Measurements from ENCODE around the gene PHF23.

The PHF23 gene

DNA sequence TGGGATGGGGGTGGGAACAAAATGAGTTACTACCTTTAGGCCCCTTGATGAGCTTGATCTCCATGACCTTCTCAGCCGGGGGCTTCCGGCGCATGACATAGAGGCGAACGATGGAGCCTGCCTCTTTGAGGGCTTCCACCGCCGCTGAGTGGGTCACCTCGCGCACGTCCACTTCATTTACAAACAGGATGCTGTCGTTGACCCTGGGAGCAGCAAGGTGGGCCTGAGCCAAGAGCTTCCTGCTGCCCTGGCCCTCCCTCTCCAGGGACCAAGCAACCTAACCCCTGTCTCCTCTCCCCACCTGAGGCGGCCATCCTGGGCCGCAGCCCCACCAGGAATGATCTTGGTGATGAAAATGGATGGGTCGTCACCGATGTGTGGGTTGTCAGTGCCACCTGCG lies 35.9 kb downstream of the PHF23 start:
- DNase-seq (ENCODE audit: low read depth) = no peak

DNA sequence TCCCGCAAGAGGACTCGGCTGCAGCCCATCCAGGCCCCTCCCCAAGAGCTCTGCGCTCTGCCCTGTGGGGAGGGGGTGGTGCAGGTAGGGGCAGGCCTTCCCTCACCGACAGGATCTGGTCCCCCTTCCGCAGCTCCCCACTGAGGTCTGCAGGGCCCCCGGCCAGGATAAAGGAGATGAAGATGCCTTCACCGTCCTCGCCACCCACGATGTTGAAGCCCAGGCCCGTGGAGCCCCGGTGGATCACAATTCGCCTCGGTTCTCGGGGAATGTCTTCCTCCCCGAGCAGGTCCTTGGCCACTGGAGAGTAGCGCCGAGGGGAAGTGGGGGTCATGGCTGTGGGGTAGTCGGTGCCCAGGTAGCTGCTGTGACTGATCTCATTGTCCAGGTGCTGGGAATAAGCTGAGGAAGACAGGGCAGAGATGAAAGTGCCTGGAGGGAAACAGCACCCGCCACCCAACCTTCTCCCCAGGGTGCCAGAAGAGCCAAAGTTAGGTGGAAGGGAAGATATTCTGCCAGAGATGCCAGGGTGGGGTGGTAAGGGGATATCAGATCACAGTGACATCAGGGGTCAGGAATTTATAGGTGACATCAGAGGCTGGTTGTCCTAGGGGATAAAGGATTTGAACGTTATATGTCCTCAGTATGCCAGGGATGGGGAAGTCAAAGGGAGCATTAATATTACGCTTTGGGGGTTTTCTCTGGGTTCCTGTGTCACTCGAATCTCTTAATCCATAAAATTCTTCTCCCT lies 42.4 kb downstream of the PHF23 start:
- no peak for DNase-seq (ENCODE audit: low read depth)

DNA sequence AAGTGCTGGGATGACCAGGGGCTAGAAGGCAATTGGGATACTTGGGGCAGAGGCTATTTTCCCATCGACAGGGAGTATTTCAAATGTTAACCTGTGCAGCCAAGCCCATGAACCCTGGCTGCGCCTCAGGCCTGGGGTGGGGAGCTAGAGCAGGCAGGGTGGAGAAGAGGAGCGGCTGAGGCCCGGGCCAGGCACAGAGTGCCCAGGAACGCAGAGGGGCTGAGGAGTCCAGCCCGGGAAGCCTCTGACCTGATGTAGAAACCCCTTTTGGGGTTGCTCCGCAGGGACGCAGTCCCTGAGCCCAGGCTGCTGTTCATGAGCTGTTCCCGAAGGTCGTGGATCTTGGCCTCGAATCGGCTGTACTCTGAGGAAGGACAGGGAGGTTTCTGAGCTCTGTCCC lies 43.3 kb downstream of the PHF23 start:
- DNase-seq (ENCODE audit: low read depth) = no peak

DNA sequence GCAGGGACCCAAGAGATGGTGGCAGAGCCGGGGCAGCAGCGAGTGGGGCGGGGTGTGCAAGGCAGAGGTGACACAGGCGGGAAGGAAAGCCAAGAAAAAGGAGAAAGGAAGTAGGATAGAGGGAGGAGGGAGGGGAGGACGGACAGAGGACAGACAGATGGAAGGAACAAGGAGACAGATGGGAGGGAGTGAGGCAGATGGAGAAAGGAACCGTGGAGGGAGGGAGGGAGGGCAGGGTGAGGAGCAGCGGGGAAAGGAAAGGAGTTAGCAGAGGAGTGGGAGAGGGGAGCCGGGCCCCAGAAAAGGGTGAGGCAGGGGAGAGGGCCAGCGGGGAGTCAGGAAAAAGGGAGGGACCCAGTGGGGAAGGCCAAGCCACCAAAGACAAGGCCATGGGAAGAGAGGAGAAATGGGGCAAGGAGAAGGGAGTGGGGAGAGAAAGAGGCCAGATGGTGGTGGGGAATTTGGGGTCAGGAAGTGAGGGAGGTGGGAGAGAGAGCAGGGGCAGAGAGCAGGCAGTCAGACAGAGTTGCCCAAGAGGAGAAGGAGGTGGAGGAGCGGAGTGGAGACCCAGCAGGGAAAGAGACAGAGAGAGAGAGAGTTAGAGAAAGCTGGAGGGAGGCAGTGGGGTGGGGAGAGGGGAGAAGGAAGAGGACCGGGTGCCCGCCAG lies 46.9 kb downstream of the PHF23 start:
- DNase-seq (ENCODE audit: low read depth) = no peak

DNA sequence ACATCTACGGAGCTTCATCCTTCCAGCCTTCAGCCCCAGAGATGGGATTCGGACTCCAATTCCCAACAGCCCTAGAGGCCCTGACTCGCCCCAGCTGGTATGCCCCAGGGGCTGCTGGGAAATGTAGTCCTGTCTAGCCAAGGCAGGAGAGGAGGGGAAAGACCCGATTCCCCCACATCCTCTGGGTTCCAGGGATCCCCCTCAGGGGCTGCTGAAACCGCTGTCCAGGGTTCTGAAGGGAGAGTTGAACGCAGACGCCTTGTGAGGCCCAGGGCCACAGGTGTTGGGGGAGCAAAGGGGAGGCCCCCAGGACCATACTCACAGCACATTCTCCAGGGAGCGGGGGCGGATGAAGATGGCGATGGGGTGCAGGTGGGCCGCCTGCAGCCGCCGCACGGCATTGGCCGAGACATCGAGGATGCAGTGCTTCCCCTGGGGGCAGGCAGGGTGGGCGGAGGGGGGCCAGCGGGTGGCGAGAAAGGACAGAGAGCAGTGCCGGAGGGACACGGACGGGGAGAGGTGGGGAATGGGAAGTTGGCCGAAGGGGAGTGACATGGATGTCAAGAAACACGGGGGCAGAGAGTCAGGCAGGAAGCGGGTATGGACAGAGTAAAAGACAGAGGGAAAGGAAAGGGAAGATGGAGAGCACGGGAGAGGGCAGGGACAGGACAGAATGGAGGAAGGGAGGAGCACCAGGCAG lies 47.5 kb downstream of the PHF23 start:
- DNase-seq (ENCODE audit: low read depth) = no peak

DNA sequence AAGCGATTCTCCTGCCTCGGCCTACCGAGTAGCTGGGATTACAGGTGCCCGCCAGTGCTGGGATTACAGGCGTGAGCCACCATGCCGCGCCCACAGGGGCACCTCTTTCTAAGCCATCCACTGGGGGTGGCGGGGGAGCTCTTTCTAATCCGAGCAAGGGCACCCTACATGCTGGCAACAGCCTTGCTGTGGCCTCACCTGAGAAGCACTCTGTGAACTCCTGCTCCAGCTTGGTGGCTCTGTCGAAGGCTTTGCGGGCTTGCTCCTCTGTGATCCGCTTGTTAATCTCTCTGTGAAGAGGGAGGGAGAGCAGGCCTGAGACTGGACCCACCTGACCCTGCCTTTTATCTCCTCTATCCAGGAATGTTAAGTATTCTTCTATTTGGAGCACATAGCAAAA lies 48.2 kb downstream of the PHF23 start:
- DNase-seq (ENCODE audit: low read depth) = no peak

DNA sequence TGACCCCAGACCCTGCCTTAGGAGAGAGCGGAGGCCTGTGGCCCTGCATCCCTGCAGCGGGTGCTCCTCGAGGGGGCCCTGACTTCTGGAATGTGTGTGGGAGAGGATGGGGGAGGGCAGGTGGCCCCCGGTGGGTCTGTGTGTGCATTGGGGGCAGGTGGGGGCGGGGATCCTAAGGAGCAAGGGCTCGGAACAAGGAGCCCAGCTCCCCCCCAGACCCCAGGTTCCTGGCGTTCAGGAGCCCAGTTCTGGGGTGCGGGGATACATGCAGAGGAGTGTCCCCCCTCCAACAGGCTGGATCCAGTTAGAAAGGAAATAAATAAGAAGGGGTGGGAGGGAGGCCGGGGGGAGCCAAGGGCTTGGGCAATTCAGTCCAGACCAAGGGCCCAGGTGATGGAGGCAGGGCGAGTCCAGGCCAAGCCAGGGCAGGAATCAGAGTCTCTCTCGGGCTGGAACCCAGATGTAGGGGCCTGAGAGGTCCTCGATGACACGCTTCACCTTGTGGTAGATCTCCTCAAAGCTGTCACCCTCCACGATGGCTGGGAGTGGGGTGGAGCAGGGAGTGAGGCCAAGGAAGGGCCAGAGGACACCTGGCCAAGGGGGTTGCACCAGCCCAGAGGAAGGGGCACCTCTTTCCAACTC lies 48.9 kb downstream of the PHF23 start:
- DNase-seq (ENCODE audit: low read depth) = no peak

DNA sequence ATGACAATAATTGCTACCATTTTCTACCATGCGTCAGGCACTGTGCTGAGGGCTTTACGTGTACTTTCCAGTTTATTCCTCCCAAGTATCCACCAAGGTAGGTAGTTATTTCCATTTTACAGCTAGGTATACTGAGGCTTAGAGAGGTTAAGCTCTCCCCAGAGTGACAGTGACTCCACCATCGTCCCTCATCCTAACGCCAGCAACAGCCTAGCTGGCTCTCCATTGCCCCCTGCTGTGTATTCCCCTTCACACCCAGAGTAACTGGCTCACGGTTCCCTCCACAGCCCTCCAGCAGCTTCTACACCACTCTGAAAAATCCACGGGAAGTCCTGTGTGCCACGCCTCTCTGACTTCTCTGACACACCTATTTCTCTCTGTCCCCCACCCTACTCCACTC lies 53.0 kb downstream of the PHF23 start:
- no peak for DNase-seq (ENCODE audit: low read depth)

Measured in stimulated activated CD8-positive, alpha-beta memory T cell treated with anti-CD3 and anti-CD28 coated beads, Interleukin-15, amount 100 ng/mL, for 24 hours (primary cell).